Articular chondrocyte of knee joint (primary cell): Measurements from ENCODE around the gene VWA5A. TPM values are rescaled to one million over a fixed set of nuclear protein-coding genes. Genes with fewer than 3 reads are reported as not detected.

Experiments used
- total RNA-seq: library from RNA; depleted of rRNA; stranded (reverse); fragments of >200 nt; gene quantifications from 2 replicates; pipeline ENCODE4 v1.2.3, GENCODE V29; 2012

VWA5A gene
- 64.4 and 108 TPM in 2 replicates for total RNA-seq

GRCh38 chr11:124114942-124115781, at the start of gene VWA5A:
Gene VWA5A, plus strand, starts transcription at chr11:124115450. Its CDS starts 2,062 bp downstream, at chr11:124117512.

GRCh38 chr11:124183068-124183467, 67.8 kb downstream of the VWA5A start, which contains the start of gene OR10D3:
Gene OR10D3, plus strand, starts transcription at chr11:124183345. Its CDS starts 1,925 bp downstream, at chr11:124185270.

Other genes starting within 250 kb of the VWA5A start
- not detected in 2 replicates for gene TMEM225, start 229.8 kb upstream of the VWA5A start, total RNA-seq
- 0.32 TPM in 1 of 2 replicates, not detected in the other for gene OR8D4, start 213.3 kb upstream of the VWA5A start, total RNA-seq
- not detected in 2 replicates for gene OR4D5, start 175.8 kb upstream of the VWA5A start, total RNA-seq
- gene OR6T1, start 171.6 kb upstream of the VWA5A start, total RNA-seq, result not detected in 2 replicates
- not detected in 2 replicates for gene OR10S1, start 137.7 kb upstream of the VWA5A start, total RNA-seq
- gene OR10G6, start 120.3 kb upstream of the VWA5A start, total RNA-seq, result not detected in 2 replicates
- not detected in 2 replicates for gene OR10G4, start 102.5 kb upstream of the VWA5A start, total RNA-seq
- not detected in 2 replicates for gene OR10G9, start 92.4 kb upstream of the VWA5A start, total RNA-seq
- not detected in 2 replicates for gene OR10G8, start 88.7 kb upstream of the VWA5A start, total RNA-seq
- not detected in 2 replicates for gene OR10G7, start 74.1 kb upstream of the VWA5A start, total RNA-seq
- gene OR10D3, start 67.9 kb downstream of the VWA5A start, total RNA-seq, result under 0.01 TPM in 1 of 2 replicates, not detected in the other
- 0.43 TPM in 1 of 2 replicates, not detected in the other for gene OR8G1, start 125.6 kb downstream of the VWA5A start, total RNA-seq
- gene OR8G5, start 140.9 kb downstream of the VWA5A start, total RNA-seq, result not detected in 2 replicates
- gene OR8D1, start 198.5 kb downstream of the VWA5A start, total RNA-seq, result not detected in 2 replicates
- not detected in 2 replicates for gene OR8D2, start 204.7 kb downstream of the VWA5A start, total RNA-seq